ENCODE measurements around the gene ADAMTSL1.

GRCh38 chr9:18682907-18683306, 209.0 kb downstream of the ADAMTSL1 start:
- TF ChIP-seq CTCF (IDR thresholded peaks at IDR 0.05) = no peak
- no peak for TF ChIP-seq POLR2A (IDR thresholded peaks at IDR 0.05)

Data from transverse colon (tissue), 3 donors.